ENCODE measurements around the gene GNG7.

DNA sequence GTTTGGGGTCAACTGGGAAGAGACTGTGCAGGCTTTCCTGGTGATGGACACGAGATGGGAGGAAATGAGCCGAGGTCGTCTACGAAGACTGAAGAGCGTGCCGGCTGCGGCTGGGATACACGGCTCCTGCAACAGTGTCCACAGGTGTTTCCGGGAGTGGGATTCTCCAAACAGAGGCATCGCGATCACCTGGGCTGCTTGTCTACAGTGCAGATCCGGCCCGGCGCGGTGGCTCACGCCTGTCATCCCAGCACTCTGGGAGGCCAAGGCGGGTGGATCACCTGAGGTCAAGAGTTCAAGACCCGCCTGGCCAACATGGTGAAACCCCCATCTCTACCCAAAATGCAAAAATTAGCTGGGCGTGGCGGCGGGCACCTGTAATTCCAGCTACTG is 48.9 kb upstream of the GNG7 start:
- TF ChIP-seq POLR2A (IDR thresholded peaks at IDR 0.05) (no peak), CTCF (IDR thresholded peaks at IDR 0.05) (no peak), POLR2AphosphoS5 (IDR thresholded peaks at IDR 0.05) (no peak)
